Hepatocyte (in vitro differentiated cells): ENCODE results near the gene KRTAP5-1.

Source experiments
- CTCF ChIP-seq: fragments of 200-600 bp; sonication (generic); IDR thresholded peaks from 2 replicates; pipeline ENCODE4 v1.5.1; 2016; ENCODE audit warnings: antibody characterized with exemption, mild to moderate bottlenecking; ENCODE audit not compliant: poor library complexity
- EZH2phosphoT487 ChIP-seq: fragments of 200-600 bp; sonication (generic); IDR thresholded peaks from one replicate; pipeline ENCODE4 v1.6.1; 2018; ENCODE audit warnings: antibody characterized with exemption, mild to moderate bottlenecking, low read depth, moderate library complexity; ENCODE audit not compliant: unreplicated experiment, severe bottlenecking

GRCh38 chr11:1561955-1562354, 23.1 kb downstream of the KRTAP5-1 start:
- TF ChIP-seq CTCF (no peak), EZH2phosphoT487 (no peak)
